C4-2B (cell line): ENCODE measurements around the gene PLD4.

Experiments
- ZFX ChIP-seq: fragments of 450-650 bp; IDR thresholded peaks from 2 replicates; pipeline ENCODE4 v1.6.1; 2017
- TF ChIP-seq, protein P1 (sequence below): fragments of 450-650 bp; conservative IDR thresholded peaks from 2 replicates; pipeline ENCODE4 v1.5.1; 2017; ENCODE audit warnings: mild to moderate bottlenecking

DNA sequence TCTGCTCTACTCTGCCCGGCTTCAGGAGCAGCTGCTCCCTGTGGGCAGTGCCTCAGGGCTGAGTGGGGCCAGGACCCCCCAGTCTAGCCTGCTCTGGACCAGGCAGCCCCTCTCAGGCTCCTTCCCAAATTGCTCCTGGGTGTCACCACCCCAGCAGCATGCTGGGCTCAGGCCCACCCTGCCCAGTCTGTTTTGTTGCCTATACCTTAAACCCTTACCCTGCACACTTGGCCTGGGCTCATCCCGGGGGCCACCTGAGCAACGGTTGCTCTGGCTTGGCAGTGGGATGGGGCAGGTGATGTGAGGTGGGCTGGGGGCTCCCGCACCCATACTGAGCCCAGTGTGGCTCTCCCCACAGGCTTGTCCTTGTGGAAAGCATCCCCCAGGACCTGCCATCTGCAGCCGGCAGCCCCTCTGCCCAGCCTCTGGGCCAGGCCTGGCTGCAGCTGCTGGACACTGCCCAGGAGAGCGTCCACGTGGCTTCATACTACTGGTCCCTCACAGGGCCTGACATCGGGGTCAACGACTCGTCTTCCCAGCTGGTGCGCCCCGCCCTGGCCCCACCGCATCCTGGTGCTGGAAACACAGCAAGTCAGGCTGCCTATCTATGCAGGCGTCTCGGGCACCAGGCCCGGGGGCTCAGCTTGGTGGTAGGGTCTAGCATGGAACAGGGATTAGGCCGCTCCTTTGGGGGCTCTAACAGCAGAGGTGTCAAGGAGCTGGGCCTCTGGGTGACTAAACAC, 3.9 kb downstream of the PLD4 start:
- TF ChIP-seq, protein P1, sequence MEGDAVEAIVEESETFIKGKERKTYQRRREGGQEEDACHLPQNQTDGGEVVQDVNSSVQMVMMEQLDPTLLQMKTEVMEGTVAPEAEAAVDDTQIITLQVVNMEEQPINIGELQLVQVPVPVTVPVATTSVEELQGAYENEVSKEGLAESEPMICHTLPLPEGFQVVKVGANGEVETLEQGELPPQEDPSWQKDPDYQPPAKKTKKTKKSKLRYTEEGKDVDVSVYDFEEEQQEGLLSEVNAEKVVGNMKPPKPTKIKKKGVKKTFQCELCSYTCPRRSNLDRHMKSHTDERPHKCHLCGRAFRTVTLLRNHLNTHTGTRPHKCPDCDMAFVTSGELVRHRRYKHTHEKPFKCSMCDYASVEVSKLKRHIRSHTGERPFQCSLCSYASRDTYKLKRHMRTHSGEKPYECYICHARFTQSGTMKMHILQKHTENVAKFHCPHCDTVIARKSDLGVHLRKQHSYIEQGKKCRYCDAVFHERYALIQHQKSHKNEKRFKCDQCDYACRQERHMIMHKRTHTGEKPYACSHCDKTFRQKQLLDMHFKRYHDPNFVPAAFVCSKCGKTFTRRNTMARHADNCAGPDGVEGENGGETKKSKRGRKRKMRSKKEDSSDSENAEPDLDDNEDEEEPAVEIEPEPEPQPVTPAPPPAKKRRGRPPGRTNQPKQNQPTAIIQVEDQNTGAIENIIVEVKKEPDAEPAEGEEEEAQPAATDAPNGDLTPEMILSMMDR = no peak
- no peak for TF ChIP-seq ZFX
